Panc1 (cell line): ENCODE measurements around the gene SLC44A3. TPM values are rescaled to one million over a fixed set of nuclear protein-coding genes. Genes with fewer than 3 reads are reported as not detected.

Experiments used
- ATAC-seq: fragments of 200-7000 bp; cut with Tn5 transposase; 2 replicates; pipeline ENCODE4 v1.9.1; 2020; ENCODE audit warnings: mild to moderate bottlenecking, moderate library complexity
- BruUV-seq: library from RNA; stranded (reverse); fragments of 400-500 nt; replicated peaks from 2 replicates; lab custom pipeline; 2021; lab: Mats Ljungman, UMichigan
- CTCF ChIA-PET: fragments of 300-600 bp; sonication (Branson Sonifier 250); formaldehyde crosslinking; loops from one replicate; lab custom pipeline; 2022; ENCODE audit warnings: antibody characterized with exemption; lab: Charles Lee
- POLR2A ChIA-PET: fragments of 300-600 bp; sonication (Branson Sonifier 250); formaldehyde crosslinking; loops from one replicate; lab custom pipeline; 2022; ENCODE audit warnings: antibody characterized with exemption; lab: Charles Lee
- DNase-seq: peaks from one replicate; pipeline ENCODE4 v3.0.0-alpha.2; 2010; ENCODE audit warnings: low read depth, low spot score
- H3K27ac ChIP-seq: 2 replicates; pipeline ENCODE4 v1.5.1; 2011; ENCODE audit warnings: mild to moderate bottlenecking, low read length, inconsistent platforms
- H3K27me3 ChIP-seq: fragments of 200-500 bp; sonication (Bioruptor generic); 2 replicates; pipeline ENCODE4 v1.6.0; 2014; ENCODE audit warnings: low read length, inconsistent platforms; ENCODE audit not compliant: control insufficient read depth, insufficient read depth
- H3K36me3 ChIP-seq: fragments of 200-500 bp; sonication (Bioruptor generic); 2 replicates; pipeline ENCODE4 v1.5.1; 2014; ENCODE audit warnings: inconsistent platforms, mild to moderate bottlenecking, low read length, moderate library complexity; ENCODE audit not compliant: control insufficient read depth, insufficient read depth
- H3K4me1 ChIP-seq: 2 replicates; pipeline ENCODE4 v1.5.1; 2011; ENCODE audit warnings: inconsistent platforms, mild to moderate bottlenecking, low read length, moderate library complexity; ENCODE audit not compliant: control insufficient read depth, insufficient read depth
- H3K4me3 ChIP-seq, 2 experiments: 2 replicates each; pipeline ENCODE4 v1.5.1; 2011 to 2012; ENCODE audit warnings: low read depth in 2 of 2, low read length in 2 of 2, mild to moderate bottlenecking in 2 of 2, inconsistent platforms in 1 of 2, moderate library complexity in 1 of 2
- H3K9me3 ChIP-seq: fragments of 200-500 bp; sonication (Bioruptor generic); 2 replicates; pipeline ENCODE4 v1.5.1; 2014; ENCODE audit warnings: low read depth, mild to moderate bottlenecking, inconsistent platforms, low read length, moderate library complexity; ENCODE audit not compliant: control insufficient read depth, insufficient read depth
- POLR2AphosphoS5 ChIP-seq: IDR thresholded peaks from 2 replicates; pipeline ENCODE4 v1.6.1; 2012; ENCODE audit warnings: mild to moderate bottlenecking, low read depth, low read length, moderate library complexity
- SIN3A ChIP-seq: IDR thresholded peaks from 2 replicates; pipeline ENCODE4 v1.6.1; 2012; ENCODE audit warnings: low read depth, mild to moderate bottlenecking, low read length, moderate library complexity, borderline replicate concordance; ENCODE audit not compliant: insufficient read depth
- TCF7L2 ChIP-seq: IDR thresholded peaks from 2 replicates; pipeline ENCODE4 v1.6.1; 2011; ENCODE audit warnings: mild to moderate bottlenecking, low read depth, low read length, inconsistent platforms
- in situ Hi-C: cut with HindIII; loops from 2 replicates; pipeline ENCODE4 v1.10.0; 2016; ENCODE audit warnings: low sequenced_read_pairs, low pct_unique_long_range_greater_than_20kb
- intact Hi-C: fragments of 100-400 bp; cut with micrococcal nuclease; formaldehyde crosslinking; loops from one replicate; pipeline ENCODE4 v1.10.0; 2022; ENCODE audit not compliant: unreplicated experiment
- total RNA-seq: library from RNA; stranded (reverse); gene quantifications from one replicate; pipeline ENCODE4 v1.2.1, GENCODE V29; 2021; ENCODE audit not compliant: unreplicated experiment
- TF ChIP-seq, protein P1 (sequence below): fragments of 450-650 bp; IDR thresholded peaks from 2 replicates; pipeline ENCODE4 v1.5.1; 2017; ENCODE audit warnings: mild to moderate bottlenecking
- TF ChIP-seq, protein P2 (sequence below), 2 experiments: IDR thresholded peaks; 2 replicates each; pipeline ENCODE4 v1.6.1; 2011 to 2012; ENCODE audit warnings: low read depth in 2 of 2, control low read depth in 1 of 2, low read length in 1 of 2, mild to moderate bottlenecking in 1 of 2, moderate library complexity in 1 of 2; ENCODE audit not compliant: insufficient read depth in 1 of 2

The SLC44A3 gene
- total RNA-seq, 1 experiment from 2014 or later, result 1.3 TPM

DNA sequence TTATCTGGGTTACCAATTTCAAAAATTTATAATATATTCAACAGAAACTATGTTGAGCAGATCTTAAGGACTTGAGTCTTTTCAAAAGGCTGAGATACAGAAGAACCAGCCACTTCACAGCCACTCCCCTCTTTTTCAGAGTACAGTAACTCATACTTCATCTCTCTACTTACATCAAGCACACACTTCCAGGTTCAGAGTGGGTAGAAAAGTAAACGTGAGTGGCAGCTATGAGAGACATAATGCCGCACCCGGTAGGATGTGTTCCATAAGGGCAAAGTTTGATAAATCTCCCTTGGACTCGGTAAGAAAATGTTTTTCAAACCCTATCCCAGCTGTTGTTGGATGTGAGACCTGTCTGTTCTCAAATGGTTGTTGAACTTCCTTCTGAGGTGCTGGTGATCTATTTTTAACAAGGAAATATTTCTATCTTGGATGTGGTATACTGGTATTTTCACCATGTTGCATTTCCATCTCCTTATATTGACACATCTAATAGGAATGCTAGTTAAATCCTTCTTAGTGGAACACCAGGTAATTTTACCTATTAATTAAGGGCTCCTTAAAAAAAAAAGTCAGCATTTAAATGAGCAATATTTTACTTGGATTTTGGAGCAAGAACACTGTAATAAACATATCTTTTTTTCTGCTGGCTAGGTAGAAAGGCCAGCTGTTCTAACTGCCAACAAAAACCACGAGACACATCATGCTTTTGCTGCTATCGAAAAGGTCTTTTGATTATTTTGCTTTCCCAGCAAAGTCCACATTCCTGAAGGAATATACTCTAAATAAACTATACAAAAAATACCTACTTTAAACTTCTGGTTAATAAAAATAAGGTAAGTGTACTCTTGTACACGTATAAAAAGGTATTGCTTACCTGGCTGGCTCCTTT is 78.6 kb downstream of the SLC44A3 start:
- H3K4me1 ChIP-seq, result no peaks in the 10 kb centered on the region
- DNase-seq (no peak), ATAC-seq (no peak)
- in situ Hi-C loops (no loop called here), intact Hi-C loops (no loop called here)
- H3K27me3 ChIP-seq, result no peaks in the 10 kb centered on the region
- no peak overlapping the region for H3K27ac ChIP-seq
- H3K4me3 ChIP-seq, result no peak overlapping the region
- H3K9me3 ChIP-seq, result no peaks in the 10 kb centered on the region
- TF ChIP-seq, protein P1, sequence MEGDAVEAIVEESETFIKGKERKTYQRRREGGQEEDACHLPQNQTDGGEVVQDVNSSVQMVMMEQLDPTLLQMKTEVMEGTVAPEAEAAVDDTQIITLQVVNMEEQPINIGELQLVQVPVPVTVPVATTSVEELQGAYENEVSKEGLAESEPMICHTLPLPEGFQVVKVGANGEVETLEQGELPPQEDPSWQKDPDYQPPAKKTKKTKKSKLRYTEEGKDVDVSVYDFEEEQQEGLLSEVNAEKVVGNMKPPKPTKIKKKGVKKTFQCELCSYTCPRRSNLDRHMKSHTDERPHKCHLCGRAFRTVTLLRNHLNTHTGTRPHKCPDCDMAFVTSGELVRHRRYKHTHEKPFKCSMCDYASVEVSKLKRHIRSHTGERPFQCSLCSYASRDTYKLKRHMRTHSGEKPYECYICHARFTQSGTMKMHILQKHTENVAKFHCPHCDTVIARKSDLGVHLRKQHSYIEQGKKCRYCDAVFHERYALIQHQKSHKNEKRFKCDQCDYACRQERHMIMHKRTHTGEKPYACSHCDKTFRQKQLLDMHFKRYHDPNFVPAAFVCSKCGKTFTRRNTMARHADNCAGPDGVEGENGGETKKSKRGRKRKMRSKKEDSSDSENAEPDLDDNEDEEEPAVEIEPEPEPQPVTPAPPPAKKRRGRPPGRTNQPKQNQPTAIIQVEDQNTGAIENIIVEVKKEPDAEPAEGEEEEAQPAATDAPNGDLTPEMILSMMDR, result no peak
- no peak for TF ChIP-seq TCF7L2
- no peak for TF ChIP-seq SIN3A
- TF ChIP-seq, protein P2, sequence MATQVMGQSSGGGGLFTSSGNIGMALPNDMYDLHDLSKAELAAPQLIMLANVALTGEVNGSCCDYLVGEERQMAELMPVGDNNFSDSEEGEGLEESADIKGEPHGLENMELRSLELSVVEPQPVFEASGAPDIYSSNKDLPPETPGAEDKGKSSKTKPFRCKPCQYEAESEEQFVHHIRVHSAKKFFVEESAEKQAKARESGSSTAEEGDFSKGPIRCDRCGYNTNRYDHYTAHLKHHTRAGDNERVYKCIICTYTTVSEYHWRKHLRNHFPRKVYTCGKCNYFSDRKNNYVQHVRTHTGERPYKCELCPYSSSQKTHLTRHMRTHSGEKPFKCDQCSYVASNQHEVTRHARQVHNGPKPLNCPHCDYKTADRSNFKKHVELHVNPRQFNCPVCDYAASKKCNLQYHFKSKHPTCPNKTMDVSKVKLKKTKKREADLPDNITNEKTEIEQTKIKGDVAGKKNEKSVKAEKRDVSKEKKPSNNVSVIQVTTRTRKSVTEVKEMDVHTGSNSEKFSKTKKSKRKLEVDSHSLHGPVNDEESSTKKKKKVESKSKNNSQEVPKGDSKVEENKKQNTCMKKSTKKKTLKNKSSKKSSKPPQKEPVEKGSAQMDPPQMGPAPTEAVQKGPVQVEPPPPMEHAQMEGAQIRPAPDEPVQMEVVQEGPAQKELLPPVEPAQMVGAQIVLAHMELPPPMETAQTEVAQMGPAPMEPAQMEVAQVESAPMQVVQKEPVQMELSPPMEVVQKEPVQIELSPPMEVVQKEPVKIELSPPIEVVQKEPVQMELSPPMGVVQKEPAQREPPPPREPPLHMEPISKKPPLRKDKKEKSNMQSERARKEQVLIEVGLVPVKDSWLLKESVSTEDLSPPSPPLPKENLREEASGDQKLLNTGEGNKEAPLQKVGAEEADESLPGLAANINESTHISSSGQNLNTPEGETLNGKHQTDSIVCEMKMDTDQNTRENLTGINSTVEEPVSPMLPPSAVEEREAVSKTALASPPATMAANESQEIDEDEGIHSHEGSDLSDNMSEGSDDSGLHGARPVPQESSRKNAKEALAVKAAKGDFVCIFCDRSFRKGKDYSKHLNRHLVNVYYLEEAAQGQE (IDR thresholded peaks at IDR 0.05; ENCODE audit: insufficient read depth in 1 of 2, low read depth in 2 of 2, low read length in 1 of 2), result no peak
- TF ChIP-seq POLR2AphosphoS5, result no peak
- H3K36me3 ChIP-seq, result peaks cover 5% of the 10 kb centered on the region; the same call in 1 of the 2 replicates
- ChIA-PET POLR2A (no interaction called here), CTCF (no interaction called here)
- BruUV-seq, result no TSS peak

DNA sequence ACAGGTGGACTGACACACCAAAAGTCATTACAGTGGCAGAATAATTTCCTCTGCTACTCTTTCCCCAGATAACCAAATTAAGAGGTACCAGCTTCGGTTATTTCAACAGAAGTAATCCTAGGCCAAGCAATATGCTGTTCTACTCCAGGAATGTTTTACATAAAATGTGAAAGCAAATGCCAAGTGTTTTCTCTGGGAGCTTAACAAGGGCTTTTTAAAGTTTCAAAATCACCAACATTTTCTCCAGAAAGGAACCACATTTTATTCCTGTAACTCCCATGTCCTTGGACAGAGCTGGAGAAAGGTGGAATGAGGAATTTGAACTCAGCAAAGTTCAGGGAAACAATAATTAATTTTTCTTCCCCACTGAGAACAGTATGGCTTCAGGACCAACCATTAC is 79.6 kb downstream of the SLC44A3 start:
- in situ Hi-C loops (no loop called here), intact Hi-C loops (no loop called here)
- no peak overlapping the region for H3K27ac ChIP-seq
- ATAC-seq (no peak), DNase-seq (no peak)
- no peaks in the 10 kb centered on the region for H3K9me3 ChIP-seq
- CTCF ChIA-PET, result no interaction called here
- H3K36me3 ChIP-seq, result peaks cover 5% of the 10 kb centered on the region; the same call in 1 of the 2 replicates
- BruUV-seq, result no TSS peak
- H3K4me3 ChIP-seq, result no peak overlapping the region
- POLR2A ChIA-PET, result no interaction called here
- no peaks in the 10 kb centered on the region for H3K27me3 ChIP-seq
- TF ChIP-seq TCF7L2, result no peak
- TF ChIP-seq SIN3A, result no peak
- TF ChIP-seq, protein P1, result no peak
- no peak for TF ChIP-seq POLR2AphosphoS5
- TF ChIP-seq, protein P2 (IDR thresholded peaks at IDR 0.05; ENCODE audit: insufficient read depth in 1 of 2, low read depth in 2 of 2, low read length in 1 of 2), result no peak
- H3K4me1 ChIP-seq, result no peaks in the 10 kb centered on the region
